HepG2 (cell line): ENCODE data around the gene DAZAP1. TPM values are rescaled to one million over a fixed set of nuclear protein-coding genes. Genes with fewer than 3 reads are reported as not detected.

Source experiments
- CTCF ChIP-seq: sonication (generic); formaldehyde crosslinking; IDR thresholded peaks from 2 replicates; pipeline ENCODE4 v1.5.0; 2020; ENCODE audit warnings: mild to moderate bottlenecking, missing genetic modification reagents, moderate library complexity
- DNMT1 ChIP-seq: sonication (generic); formaldehyde crosslinking; IDR thresholded peaks from 2 replicates; pipeline ENCODE4 v1.5.1; 2020; ENCODE audit warnings: mild to moderate bottlenecking, missing genetic modification reagents
- GMEB1 ChIP-seq: sonication (generic); formaldehyde crosslinking; IDR thresholded peaks from 2 replicates; pipeline ENCODE4 v1.5.1; 2020; ENCODE audit warnings: missing genetic modification reagents, mild to moderate bottlenecking, borderline replicate concordance
- PREB ChIP-seq: sonication (generic); formaldehyde crosslinking; IDR thresholded peaks from 2 replicates; pipeline ENCODE4 v1.4.0; 2020; ENCODE audit warnings: missing genetic modification reagents
- ZFP90 ChIP-seq: sonication (generic); formaldehyde crosslinking; IDR thresholded peaks from 2 replicates; pipeline ENCODE4 v1.8.0; 2022; ENCODE audit warnings: missing genetic modification reagents, mild to moderate bottlenecking, inconsistent platforms, borderline replicate concordance
- ZNF10 ChIP-seq: sonication (generic); formaldehyde crosslinking; IDR thresholded peaks from 2 replicates; pipeline ENCODE4 v1.4.0; 2020; ENCODE audit warnings: mild to moderate bottlenecking, low read depth, missing genetic modification reagents, borderline replicate concordance
- ZNF12 ChIP-seq: sonication (generic); formaldehyde crosslinking; IDR thresholded peaks from 2 replicates; pipeline ENCODE4 v1.5.0; 2020; ENCODE audit warnings: missing genetic modification reagents
- ZNF407 ChIP-seq: sonication (generic); formaldehyde crosslinking; IDR thresholded peaks from one replicate; pipeline ENCODE4 v1.5.1; 2020; ENCODE audit warnings: mild to moderate bottlenecking, missing genetic modification reagents; ENCODE audit errors: not compliant biosample characterization
- ZNF513 ChIP-seq: sonication (generic); formaldehyde crosslinking; conservative IDR thresholded peaks from 2 replicates; pipeline ENCODE4 v1.5.0; 2020; ENCODE audit warnings: missing genetic modification reagents
- ZNF598 ChIP-seq: sonication (generic); formaldehyde crosslinking; IDR thresholded peaks from 2 replicates; pipeline ENCODE4 v1.5.1; 2020; ENCODE audit warnings: mild to moderate bottlenecking, missing genetic modification reagents, borderline replicate concordance
- ZNF766 ChIP-seq: sonication (generic); formaldehyde crosslinking; IDR thresholded peaks from 2 replicates; pipeline ENCODE4 v1.5.0; 2020; ENCODE audit warnings: missing genetic modification reagents, borderline replicate concordance
- ZNF784 ChIP-seq: sonication (generic); formaldehyde crosslinking; IDR thresholded peaks from 2 replicates; pipeline ENCODE4 v1.5.1; 2020; ENCODE audit warnings: missing genetic modification reagents, mild to moderate bottlenecking, borderline replicate concordance
- polyA plus RNA-seq, 8 experiments: library from polyadenylated mRNA; depleted of rRNA in 3 of 8; stranded (reverse) in 7 of 8; unstranded in 1 of 8; fragments of >200 nt; fragmentation: Illumina TruSeq in 4 of 8; extraction: Trizol in 4 of 8; gene quantifications; 2 replicates each; pipeline versions ENCODE4 v1.2.1 to v1.2.3, GENCODE V29; 2011 to 2016; ENCODE audit warnings: low read depth in 4 of 8, missing spikeins in 1 of 8, mixed read lengths in 1 of 8; ENCODE audit not compliant: insufficient read depth in 1 of 8
- total RNA-seq, 5 experiments: library from RNA; depleted of rRNA; stranded (reverse); fragments of >200 nt; fragmentation: Illumina TruSeq; extraction: Trizol; gene quantifications; 2 replicates each; pipeline ENCODE4 v1.2.3, GENCODE V29; 2016; ENCODE audit warnings: low read depth in 1 of 5

The DAZAP1 gene
- total and polyA plus RNA-seq, 2 of the 13 experiments (the other 11 are each of a cell fraction or from before 2014, with no cell fraction given), result 63.3 to 79.2 TPM

GRCh38 chr19:1402411-1403070, 4.8 kb upstream of the DAZAP1 start (continued):
- TF ChIP-seq GMEB1, result no peak
- TF ChIP-seq ZNF407, result peak; percentile 56
- TF ChIP-seq DNMT1 (CRISPR knock-in tag), result peak; percentile 69; the same call in 1 of the 2 replicates
- no peak for TF ChIP-seq ZNF513
- TF ChIP-seq PREB (CRISPR knock-in tag), result no peak
- TF ChIP-seq ZNF784 (CRISPR knock-in tag), result peak; percentile 52; the same call in 1 of the 2 replicates
- no peak for TF ChIP-seq ZFP90 (CRISPR knock-in tag)
- no peak for TF ChIP-seq ZNF10 (CRISPR knock-in tag)
- no peak for TF ChIP-seq ZNF766 (CRISPR knock-in tag)
- TF ChIP-seq CTCF, result peak; percentile 10
- no peak for TF ChIP-seq ZNF12 (CRISPR knock-in tag)
- no peak for TF ChIP-seq ZNF598
